GM12874 (cell line): Measurements from ENCODE around the gene SLC45A1.
A peak's percentile ranks its signal among the peaks of the same experiment; 100 is the strongest.

Source experiments
- CTCF ChIP-seq: IDR thresholded peaks from 2 replicates; pipeline ENCODE4 v1.5.1; 2011; ENCODE audit warnings: low read depth, mild to moderate bottlenecking, control low read depth, low read length, moderate library complexity; ENCODE audit not compliant: insufficient read depth

Gene SLC45A1

GRCh38 chr1:8348047-8348776, 30.3 kb downstream of the SLC45A1 start:
- TF ChIP-seq CTCF: no peak

- peak; percentile 90 for TF ChIP-seq CTCF
Measured at GRCh38 chr1:8348777-8349472, 31.0 kb downstream of the SLC45A1 start.

- no peak for TF ChIP-seq CTCF
Measured at GRCh38 chr1:8349473-8349865, 31.6 kb downstream of the SLC45A1 start.

- no peak for TF ChIP-seq CTCF
Measured at GRCh38 chr1:8349961-8350360, 32.0 kb downstream of the SLC45A1 start.

- TF ChIP-seq CTCF: no peak
Measured at GRCh38 chr1:8350914-8351684, 33.2 kb downstream of the SLC45A1 start.

GRCh38 chr1:8351693-8352470, 34.0 kb downstream of the SLC45A1 start:
- peak; percentile 71 for TF ChIP-seq CTCF
